Progenitor cell of endocrine pancreas (in vitro differentiated cells): ENCODE results near the gene LHX3. TPM values are rescaled to one million over a fixed set of nuclear protein-coding genes. Genes with fewer than 3 reads are reported as not detected.

ENCODE experiments used
- DNase-seq: peaks from one replicate; pipeline ENCODE4 v3.0.0; 2021; ENCODE audit warnings: low spot score; ENCODE audit not compliant: unreplicated experiment
- H3K27ac Mint-ChIP-seq: 2 replicates; pipeline ENCODE4 v1.8.0; 2021; ENCODE audit warnings: mild to moderate bottlenecking, moderate library complexity, mixed read lengths
- H3K27me3 Mint-ChIP-seq: 2 replicates; pipeline ENCODE4 v1.8.0; 2021; ENCODE audit warnings: mixed read lengths
- H3K36me3 Mint-ChIP-seq: 2 replicates; pipeline ENCODE4 v1.8.0; 2022; ENCODE audit warnings: mixed read lengths; ENCODE audit not compliant: insufficient read depth
- H3K4me1 Mint-ChIP-seq: 2 replicates; pipeline ENCODE4 v1.8.0; 2021; ENCODE audit warnings: low read depth, mixed read lengths
- H3K4me3 Mint-ChIP-seq: 2 replicates; pipeline ENCODE4 v1.8.0; 2021; ENCODE audit warnings: low read depth, mild to moderate bottlenecking, moderate library complexity, mixed read lengths
- H3K9me3 Mint-ChIP-seq: 2 replicates; pipeline ENCODE4 v1.8.0; 2021; ENCODE audit warnings: low read depth, mixed read lengths
- CTCF ChIP-seq: fragments of 200-600 bp; sonication (generic); IDR thresholded peaks from one replicate; pipeline ENCODE4 v1.5.0; 2021; ENCODE audit warnings: antibody characterized with exemption, mild to moderate bottlenecking; ENCODE audit not compliant: unreplicated experiment
- total RNA-seq: library from RNA; stranded (reverse); gene quantifications from 2 replicates; pipeline ENCODE4 v1.2.1, GENCODE V29; 2021

LHX3 gene
- total RNA-seq, 1 donor from 2014 or later: not detected

GRCh38 chr9:136232969-136233368 lies 28.0 kb upstream of the LHX3 start:
- Mint-ChIP-seq H3K27ac (no peak overlapping the region), H3K27me3 (no peaks in the 10 kb centered on the region), H3K4me1 (peaks cover 3% of the 10 kb centered on the region), H3K9me3 (no peaks in the 10 kb centered on the region), H3K4me3 (no peak overlapping the region), H3K36me3 (peaks cover 9% of the 10 kb centered on the region)
- DNase-seq: no peak
- no peak for TF ChIP-seq CTCF

- Mint-ChIP-seq H3K4me1 (peaks cover 3% of the 10 kb centered on the region), H3K27ac (no peak overlapping the region), H3K9me3 (no peaks in the 10 kb centered on the region), H3K36me3 (peaks cover 9% of the 10 kb centered on the region), H3K27me3 (no peaks in the 10 kb centered on the region), H3K4me3 (no peak overlapping the region)
- no peak for DNase-seq
- no peak for TF ChIP-seq CTCF
Observed at GRCh38 chr9:136231478-136232297, 26.8 kb upstream of the LHX3 start.

- Mint-ChIP-seq H3K36me3 (peaks cover 9% of the 10 kb centered on the region), H3K9me3 (no peaks in the 10 kb centered on the region), H3K27ac (peak overlapping the region; percentile 26)
Observed at GRCh38 chr9:136230773-136231172, 25.8 kb upstream of the LHX3 start.

GRCh38 chr9:136230365-136230764 lies 25.4 kb upstream of the LHX3 start:
- DNase-seq: no peak
- H3K27me3 Mint-ChIP-seq: no peaks in the 10 kb centered on the region
- peaks cover 10% of the 10 kb centered on the region for H3K36me3 Mint-ChIP-seq
- H3K4me1 Mint-ChIP-seq: peaks cover 3% of the 10 kb centered on the region
- H3K27ac Mint-ChIP-seq: no peak overlapping the region
- TF ChIP-seq CTCF: no peak
- H3K4me3 Mint-ChIP-seq: no peak overlapping the region
- no peaks in the 10 kb centered on the region for H3K9me3 Mint-ChIP-seq

More at GRCh38 chr9:136230773-136231172, 25.8 kb upstream of the LHX3 start:
- Mint-ChIP-seq H3K27me3 (no peaks in the 10 kb centered on the region), H3K4me3 (no peak overlapping the region), H3K4me1 (peaks cover 3% of the 10 kb centered on the region)
- no peak for DNase-seq
- no peak for TF ChIP-seq CTCF

DNA sequence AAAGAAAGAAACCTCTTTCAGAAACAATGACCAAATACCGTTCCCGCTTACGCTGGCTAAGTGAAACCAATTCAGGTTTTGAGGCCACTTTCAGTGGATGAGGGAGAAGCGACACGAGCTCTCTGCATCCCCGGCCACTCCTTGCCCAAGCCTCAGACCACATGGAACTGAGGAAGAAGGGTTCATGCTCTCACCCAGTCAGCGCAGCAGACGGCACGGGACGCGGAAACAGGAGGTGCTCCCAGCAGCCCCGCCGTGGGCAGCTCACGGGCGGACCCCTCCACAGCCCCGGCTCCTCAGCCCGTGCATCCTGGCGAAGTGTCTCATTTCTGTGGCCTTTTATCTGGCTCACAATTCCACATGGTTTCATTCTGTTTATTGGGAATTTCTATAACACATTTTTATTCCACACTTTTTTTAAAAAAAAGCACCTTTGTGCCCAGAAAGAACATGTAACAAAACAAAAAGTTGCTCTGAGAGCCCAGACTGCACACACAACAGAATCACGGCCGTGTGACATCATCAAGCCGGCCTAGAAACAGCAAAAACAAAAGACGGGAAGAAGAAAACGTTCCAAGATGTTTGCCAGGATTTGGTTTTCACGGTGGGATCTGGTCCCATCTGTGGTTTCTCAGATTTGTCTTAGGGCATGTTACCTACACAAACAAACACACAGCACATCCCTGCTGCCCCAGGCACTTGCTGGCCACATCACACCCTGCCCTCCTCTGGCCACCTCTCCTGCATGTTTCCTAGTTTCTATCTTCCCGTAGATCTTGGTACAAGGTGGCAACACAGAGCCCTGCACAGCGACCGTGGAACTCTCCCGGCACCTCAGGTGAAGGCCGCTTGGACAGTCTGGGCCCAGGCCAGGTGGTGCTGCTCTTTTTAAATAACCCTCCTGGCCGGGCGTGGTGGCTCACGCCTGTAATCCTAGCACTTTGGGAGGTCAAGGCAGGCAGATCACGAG lies 24.5 kb upstream of the LHX3 start:
- Mint-ChIP-seq H3K4me1 (peaks cover 3% of the 10 kb centered on the region), H3K4me3 (no peak overlapping the region), H3K36me3 (peaks cover 6% of the 10 kb centered on the region), H3K27me3 (no peaks in the 10 kb centered on the region), H3K27ac (no peak overlapping the region), H3K9me3 (no peaks in the 10 kb centered on the region)
- DNase-seq: no peak
- no peak for TF ChIP-seq CTCF
